ENCODE measurements around the gene TEKTIP1.
"Not testable (repeated sequence)": the region's sequence is repeated elsewhere in the genome, so short reads cannot be mapped to it uniquely, and the experiment has no call there.

Gene TEKTIP1

DNA sequence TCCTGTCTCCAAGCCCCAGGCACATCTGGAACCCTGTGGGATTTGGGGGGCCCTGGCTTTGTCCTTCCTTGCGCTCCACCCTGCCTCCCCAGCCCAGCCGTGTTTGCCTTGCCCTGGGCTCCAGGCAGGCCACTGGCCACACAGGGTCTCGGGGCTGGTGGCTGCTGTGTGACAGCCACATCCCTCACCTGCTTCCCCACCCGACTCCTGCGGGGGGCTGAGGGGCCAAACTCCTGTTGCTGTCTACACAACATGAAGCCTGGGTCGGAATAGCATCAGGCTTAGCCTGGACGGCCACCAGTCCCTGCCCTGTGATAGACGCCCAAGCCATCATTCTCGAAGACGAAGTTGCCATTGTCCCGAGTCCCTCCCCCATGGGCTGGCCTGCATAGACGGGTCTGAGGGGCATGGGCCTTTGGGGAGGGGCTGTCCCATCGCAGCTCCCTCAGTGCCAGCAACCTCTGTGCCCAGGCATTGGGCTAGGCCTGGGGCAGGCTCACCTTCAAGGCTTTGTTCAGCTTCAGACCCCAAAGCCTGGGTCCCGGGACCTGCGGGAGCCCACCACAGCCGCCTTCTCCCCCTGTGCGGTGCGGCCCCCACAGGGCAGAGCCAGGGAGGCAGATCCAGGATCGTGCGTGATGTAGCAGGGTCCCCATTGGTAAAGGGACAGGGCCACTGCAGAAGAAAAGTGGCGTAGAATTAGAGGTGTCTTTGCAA lies 15.5 kb upstream of the TEKTIP1 start:
- no peak for DNase-seq (ENCODE audit: low spot score)

DNA sequence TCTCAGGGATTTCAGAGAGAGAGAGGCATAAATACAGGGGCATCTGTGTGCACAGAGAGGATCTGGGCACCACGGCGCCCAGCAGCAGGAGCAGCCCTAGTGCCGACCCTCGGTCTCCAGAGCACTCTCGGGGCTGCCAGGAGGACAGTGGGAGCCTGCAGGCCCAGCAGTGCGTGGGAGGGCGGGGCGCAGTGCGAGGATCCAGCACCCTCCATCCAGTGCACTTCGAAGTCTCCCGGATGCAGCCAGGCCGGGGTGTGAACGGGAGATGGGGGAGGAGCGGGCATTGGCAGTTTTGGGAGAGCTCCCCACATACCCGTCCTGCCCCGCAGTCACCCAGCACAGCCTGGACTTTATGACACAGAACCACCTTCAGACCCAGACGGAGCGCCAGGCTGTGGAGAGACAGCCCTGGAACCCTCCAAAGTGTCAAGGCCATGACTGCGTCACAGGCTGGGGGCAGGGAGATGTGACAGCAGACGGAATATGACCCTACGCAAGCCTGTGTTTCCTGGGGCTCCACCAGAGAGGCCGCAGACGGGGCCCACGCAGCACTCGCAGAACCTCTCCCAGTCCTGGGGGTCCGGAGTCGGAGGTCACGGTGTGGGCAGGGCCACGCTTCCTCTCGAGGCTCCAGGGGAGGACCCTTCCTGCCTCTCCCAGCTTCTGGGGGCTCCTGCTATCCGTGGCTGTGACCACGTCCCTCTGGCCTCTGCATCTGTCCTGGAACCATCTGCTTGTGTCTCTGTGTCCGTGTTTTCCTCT lies 14.7 kb upstream of the TEKTIP1 start:
- DNase-seq (ENCODE audit: low spot score): no peak

DNA sequence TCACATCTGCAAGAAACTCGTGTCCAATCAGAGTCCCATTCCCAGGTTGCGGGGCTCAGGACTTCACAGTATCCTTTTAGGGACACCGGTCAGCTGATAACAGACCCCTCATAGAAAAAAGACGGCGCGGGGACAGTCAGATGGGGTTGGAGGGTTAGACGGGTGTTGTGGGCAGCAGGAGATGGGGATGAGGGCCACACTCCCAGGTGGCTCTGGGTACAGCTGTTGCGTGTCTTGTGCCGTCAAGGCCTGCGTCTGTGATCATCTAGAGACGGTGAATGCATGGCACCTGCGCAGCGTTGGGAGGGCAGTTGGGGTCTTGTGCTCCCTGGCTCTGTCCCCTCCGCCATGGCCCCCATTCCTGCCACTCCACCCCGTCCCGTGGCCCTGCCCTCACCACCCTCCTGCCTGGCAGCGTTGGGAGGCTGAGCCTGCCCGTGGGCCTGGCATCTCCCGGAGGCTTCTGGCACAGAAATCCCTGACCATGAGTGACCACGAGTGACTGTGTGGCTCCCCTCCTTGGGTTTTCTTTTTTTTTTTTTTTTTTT lies 14.0 kb upstream of the TEKTIP1 start:
- no peak for DNase-seq (ENCODE audit: low spot score)

DNA sequence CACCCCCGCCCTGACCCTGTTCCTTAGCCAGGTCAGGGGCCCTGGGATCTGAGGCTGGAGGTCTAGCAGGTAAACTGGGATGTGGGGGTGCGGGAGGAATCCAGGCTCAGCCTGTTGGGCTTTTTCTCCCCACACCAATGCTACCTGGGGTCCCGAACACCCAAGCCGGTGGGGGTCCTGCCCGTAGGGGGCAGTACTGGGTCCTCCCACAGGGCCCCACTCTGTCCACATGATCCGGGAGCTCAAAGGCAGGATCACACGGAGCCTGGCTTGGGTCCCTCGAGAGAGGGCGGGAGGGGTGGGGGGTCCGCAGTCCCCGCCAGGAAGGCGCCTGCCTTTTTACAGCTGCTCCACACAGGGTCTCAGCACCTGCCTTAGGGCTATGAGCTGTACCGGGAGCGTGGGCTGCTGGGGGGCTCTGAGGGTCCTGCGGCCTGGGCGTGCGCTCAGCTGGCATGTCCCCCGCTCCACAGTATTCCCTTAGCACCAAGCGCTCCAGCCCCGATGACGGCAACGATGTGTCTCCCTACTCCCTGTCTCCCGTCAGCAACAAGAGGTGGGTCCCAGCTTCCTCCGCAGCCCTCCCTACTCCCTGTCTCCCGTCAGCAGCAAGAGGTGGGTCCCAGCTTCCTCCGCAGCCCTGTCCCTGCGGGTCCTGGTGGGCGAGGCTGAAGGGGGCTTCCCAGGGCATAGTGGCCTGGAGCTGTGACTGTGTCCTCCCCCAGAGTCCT lies 12.3 kb upstream of the TEKTIP1 start:
- no peak for DNase-seq (ENCODE audit: low spot score)

DNA sequence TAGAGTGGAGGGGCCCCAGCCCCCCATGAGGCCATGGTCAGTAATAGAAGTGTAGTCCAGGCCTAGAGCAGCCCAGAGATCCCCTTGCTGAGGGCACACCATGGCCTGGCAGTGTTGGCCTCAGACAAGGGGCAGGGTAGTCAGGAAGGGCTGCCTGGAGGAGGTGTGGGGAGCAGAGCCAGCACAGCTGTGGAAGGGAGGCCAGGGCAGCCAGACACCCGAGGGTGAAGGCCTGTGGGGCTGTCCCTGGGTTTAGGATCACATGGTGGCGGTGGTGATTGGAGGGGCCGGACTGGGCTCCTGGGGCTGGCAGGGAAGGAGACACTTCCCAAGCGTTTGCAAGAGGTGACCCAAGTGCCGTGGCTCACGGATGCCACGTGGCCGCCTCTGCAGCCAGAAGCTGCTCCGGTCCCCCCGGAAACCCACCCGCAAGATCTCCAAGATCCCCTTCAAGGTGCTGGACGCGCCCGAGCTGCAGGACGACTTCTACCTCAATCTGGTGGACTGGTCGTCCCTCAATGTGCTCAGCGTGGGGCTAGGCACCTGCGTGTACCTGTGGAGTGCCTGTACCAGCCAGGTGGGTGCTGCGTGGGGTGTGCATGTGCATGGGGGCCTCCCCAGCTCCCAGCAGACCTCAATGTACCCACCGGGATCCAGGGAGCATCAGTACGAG lies 11.6 kb upstream of the TEKTIP1 start:
- no peak for DNase-seq (ENCODE audit: low spot score)

DNA sequence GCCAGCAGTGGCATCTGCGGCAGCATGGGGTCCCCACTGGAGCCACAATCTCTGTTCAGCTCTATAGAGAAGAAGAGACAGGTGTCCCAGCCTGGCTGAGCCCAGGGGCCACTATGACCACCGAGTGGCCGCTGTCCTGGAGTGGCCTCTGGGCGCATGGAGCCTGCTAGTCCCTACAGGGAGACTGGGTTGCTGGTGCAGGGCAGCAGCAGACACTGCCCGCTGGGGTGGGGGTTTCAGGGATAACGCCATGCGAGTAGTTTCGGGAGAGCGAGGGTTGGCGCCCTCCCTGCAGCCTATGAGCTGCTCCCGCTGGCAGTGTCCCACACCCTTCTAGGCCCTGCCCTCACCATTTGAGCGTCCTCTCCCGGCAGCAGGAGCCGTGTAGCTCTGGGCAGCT lies 10.9 kb upstream of the TEKTIP1 start:
- no peak for DNase-seq (ENCODE audit: low spot score)

DNA sequence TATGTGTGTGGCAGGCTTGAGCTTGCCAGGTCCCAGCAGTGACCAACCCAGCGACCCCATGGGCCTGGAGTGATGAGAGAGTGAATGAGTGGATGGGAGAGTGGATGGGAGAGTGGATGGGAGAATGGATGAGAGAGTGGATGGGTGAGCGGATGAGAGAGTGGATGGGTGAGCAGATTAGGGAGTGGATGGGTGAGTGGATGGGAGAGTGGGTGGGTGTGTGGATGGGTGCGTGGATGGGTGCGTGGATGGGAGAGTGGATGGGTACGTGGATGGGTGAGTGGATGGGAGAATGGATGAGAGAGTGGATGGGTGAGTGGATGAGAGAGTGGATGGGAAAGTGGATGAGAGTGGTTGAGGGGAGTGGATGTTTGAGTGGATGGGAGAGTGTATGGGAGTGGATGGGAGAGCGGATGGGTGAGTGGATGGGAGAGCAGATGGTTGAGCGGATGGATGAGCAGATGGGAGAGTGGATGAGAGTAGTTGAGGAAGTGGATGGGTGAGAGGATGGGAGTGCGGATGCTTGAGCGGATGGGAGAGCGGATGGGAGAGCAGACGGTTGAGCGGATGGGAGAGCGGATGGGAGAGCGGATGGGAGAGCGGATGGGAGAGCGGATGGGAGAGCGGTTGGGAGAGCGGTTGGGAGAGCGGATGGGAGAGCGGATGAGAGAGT lies 10.3 kb upstream of the TEKTIP1 start:
- DNase-seq (ENCODE audit: low spot score): no peak

DNA sequence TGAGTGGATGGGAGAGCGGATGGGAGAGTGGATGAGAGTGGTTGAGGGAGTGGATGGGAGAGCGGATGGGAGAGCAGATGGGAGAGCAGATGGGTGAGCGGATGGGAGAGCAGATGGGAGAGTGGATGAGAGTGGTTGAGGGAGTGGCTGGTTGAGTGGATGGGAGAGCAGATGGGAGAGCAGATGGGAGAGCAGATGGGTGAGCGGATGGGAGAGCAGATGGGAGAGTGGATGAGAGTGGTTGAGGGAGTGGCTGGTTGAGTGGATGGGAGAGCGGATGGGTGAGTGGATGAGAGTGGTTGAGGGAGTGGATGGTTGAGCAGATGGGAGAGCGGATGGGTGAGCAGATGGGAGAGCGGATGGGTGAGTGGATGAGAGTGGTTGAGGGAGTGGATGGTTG lies 9.7 kb upstream of the TEKTIP1 start:
- not testable (repeated sequence) for DNase-seq (ENCODE audit: low spot score)

DNA sequence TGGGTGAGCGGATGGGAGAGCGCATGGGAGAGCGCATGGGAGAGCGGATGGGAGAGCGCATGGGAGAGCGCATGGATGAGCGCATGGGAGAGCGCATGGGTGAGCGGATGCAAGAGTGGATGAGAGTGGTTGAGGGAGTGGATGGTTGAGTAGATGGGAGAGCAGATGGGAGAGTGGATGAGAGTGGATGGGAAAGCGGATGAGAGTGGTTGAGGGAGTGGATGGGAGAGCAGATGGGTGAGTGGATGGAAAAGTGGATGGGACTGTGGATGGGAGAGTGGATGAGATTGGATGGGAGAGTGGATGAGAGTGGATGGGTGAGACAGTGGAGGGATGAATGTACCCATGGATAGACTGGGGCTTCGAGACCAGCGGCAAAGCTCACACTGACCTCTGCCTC lies 8.6 kb upstream of the TEKTIP1 start:
- no peak for DNase-seq (ENCODE audit: low spot score)

DNA sequence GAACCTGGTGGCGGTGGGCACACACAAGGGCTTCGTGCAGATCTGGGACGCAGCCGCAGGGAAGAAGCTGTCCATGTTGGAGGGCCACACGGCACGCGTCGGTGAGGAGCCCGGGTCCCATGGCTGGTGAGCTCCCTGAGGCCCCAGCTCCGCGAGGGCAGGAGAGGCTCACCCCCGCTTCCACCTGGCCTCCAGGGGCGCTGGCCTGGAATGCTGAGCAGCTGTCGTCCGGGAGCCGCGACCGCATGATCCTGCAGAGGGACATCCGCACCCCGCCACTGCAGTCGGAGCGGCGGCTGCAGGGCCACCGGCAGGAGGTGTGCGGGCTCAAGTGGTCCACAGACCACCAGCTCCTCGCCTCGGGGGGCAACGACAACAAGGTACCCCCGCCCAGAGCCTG lies 7.3 kb upstream of the TEKTIP1 start:
- no peak for DNase-seq (ENCODE audit: low spot score)

DNA sequence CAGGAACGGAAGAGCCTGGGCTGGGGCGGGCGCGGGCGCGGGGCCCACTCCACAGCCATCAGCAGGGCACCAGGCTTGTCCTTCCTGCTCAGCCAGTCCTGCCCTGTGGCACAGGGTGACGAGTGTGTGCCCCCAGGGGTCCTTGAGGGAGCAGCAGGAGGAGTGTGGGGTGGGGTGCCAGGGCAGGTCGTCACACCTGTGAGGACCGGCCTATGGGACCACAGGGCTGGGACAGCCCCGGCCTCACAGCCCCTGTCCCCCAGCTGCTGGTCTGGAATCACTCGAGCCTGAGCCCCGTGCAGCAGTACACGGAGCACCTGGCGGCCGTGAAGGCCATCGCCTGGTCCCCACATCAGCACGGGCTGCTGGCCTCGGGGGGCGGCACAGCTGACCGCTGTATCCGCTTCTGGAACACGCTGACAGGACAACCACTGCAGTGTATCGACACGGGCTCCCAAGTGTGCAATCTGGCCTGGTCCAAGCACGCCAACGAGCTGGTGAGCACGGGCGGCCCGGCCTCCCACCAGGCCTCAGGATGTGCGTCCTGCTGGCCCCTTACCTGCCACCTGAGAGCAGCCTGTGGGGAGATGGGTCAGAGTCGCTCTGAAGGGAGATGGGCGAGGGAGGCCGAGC lies 6.7 kb upstream of the TEKTIP1 start:
- no peak for DNase-seq (ENCODE audit: low spot score)

DNA sequence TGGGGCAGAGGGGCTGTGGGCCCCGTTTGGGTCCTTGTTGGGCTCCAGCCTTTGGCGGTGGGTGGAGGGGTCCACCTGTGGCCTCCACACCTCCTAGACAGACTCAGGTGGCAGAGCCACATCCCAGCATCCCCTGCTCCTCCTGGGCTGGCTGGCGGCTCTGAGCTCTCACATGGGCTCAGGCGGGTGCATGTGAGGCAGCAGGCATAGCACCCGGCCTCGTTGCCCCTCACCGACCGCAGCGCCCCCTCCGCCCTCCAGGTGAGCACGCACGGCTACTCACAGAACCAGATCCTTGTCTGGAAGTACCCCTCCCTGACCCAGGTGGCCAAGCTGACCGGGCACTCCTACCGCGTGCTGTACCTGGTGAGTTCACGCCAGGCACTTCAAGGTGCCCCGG lies 5.9 kb upstream of the TEKTIP1 start:
- no peak for DNase-seq (ENCODE audit: low spot score)

DNA sequence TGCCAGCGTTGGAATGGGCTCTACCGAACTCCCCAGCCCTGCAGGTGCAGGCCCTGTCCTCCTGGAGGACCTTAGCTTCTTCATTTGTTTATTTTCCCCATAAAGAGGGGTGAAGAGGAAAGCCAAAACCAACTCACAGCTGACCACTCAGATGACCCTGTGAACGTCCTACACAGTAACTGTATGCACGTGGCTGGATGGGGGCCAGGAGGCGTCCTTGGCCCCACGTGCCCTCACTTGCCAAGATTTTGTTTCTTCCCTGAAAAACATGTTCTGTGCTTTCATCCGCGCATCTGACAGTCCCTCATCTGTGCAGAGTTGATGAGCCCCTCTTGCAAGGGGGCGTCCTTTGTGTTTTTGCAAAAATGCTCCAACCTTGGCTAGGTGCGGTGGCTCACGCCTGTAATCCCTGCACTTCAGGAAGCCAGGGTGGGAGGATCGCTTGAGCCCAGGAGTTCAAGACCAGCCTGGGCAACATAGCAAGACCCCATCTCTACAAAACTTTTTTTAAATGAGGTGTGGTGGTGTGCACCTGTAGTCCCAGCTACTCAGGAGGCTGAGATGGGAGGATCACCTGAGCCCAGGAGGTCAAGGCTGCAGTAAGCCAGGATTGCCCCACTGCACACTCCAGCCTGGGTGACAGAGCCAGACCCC lies 5.3 kb upstream of the TEKTIP1 start:
- no peak for DNase-seq (ENCODE audit: low spot score)

DNA sequence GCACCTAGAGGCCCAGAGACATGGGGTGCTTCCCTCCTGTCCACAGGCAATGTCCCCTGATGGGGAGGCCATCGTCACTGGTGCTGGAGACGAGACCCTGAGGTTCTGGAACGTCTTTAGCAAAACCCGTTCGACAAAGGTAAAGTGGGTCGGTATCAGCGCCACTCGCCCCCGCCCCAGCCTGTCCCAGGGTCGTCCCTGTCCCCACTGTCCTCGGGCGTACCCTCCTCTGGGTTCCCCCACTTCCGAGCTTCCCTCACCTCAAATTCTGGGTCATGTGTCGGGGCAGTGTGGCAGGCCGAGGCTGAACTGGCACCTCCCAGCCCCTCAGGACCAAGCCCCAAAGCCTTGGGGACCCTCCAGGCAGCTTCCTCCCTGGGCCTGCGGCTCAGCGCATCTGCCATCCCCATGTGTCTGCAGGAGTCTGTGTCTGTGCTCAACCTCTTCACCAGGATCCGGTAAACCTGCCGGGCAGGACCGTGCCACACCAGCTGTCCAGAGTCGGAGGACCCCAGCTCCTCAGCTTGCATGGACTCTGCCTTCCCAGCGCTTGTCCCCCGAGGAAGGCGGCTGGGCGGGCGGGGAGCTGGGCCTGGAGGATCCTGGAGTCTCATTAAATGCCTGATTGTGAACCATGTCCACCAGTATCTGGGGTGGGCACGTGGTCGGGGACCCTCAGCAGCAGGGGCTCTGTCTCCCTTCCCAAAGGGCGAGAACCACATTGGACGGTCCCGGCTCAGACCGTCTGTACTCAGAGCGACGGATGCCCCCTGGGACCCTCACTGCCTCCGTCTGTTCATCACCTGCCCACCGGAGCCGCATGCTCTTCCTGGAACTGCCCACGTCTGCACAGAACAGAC lies 4.4 kb upstream of the TEKTIP1 start:
- no peak for DNase-seq (ENCODE audit: low spot score)

DNA sequence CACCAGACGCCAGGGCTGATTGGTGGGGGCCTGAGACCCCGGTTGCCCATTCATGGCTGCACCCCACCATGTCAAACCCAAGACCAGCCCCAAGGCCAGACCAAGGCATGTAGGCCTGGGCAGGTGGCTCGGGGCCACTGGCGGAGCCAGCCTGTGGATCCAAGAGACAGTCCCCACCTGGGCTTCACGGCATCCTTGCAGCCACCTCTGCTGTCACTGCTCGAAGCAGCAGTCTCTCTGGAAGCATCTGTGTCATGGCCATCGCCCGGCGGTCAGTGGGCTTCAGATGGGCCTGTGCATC lies 3.8 kb upstream of the TEKTIP1 start:
- DNase-seq (ENCODE audit: low spot score): no peak

DNA sequence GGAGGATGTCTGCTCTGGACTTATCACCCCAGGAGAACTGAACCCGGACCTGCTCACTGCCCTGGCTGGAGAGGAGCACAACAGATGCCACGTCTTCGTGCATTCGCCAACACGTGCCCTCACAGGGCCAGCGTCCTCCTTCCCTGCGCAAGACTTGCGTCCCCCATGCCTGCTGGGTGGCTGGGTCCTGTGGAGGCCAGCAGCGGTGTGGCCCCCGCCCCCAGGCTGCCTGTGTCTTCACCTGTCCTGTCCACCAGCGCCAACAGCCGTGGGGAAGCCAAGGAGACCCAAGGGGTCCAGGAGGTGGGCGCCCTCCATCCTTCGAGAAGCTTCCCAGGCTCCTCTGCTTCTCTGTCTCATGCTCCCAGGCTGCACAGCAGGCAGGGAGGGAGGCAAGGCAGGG lies 3.4 kb upstream of the TEKTIP1 start:
- no peak for DNase-seq (ENCODE audit: low spot score)

DNA sequence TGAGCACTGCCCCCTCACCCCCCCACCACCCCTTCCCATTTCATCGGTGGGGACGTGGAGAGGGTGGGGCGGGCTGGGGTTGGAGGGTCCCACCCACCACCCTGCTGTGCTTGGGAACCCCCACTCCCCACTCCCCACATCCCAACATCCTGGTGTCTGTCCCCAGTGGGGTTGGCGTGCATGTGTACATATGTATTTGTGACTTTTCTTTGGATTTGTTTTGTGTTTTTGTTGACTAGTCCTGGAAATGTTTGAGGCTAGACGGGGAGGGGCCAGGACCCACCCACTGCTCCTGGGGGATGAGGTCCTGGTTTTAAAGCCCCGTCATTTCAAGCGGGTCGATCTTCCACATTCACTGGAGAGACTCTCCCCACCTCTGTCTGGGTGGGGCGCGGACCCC lies 3.0 kb upstream of the TEKTIP1 start:
- no peak for DNase-seq (ENCODE audit: low spot score)

DNA sequence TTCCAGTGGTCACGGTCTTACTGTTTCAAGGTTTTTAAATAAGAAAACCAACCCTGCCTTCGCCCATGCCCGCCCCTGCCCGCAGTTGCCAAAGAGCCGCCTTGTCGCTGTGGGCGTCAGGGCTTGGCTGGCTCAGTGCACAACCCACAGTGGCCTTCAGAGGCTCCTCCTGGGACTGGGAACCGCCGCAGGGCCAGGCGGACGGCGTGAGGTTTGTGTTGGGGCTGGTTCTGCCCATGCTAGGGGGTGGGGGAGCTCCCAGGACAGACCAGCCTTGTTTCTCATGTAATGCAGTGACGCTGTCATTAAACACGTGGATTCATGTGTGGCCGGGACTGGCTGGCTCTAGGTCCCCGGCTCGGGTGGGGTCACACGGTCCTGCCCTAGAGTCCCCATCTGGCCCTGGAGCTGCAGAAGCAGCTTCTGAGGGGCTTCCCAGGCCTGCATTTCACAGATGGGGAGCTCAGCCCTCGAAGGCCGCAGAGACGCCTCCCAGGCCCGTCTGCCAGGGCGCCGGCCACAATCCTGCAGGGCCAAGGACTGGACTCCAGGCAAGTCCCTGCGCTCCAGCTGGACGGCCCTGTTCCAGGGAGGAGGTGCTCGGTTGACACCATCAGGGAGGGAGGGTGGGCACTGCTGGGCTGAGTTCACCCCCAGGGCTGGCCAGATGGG lies 2.4 kb upstream of the TEKTIP1 start:
- no peak for DNase-seq (ENCODE audit: low spot score)

DNA sequence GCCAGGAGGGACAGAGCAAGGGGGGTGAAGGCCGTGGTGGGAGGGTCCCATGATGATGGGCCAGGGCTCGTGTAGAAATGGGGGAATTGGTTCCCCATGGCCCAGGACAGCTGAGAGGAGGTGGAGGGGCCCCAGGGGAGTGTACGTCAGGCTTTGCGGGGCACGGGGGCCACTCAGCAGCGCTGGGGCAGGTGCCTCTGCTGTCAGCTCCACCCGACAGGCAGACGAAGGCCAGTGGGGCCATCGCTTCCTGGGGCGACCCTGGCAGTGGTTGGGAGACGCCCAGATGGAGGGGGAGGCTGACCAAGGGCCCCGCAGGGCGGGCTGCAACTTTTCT lies 1.9 kb upstream of the TEKTIP1 start:
- DNase-seq (ENCODE audit: low spot score): no peak

All from D341Med (cell line).